Panc1 (cell line): Measurements from ENCODE around the gene COPS4. TPM values are rescaled to one million over a fixed set of nuclear protein-coding genes. Genes with fewer than 3 reads are reported as not detected.
"Not testable (repeated sequence)": the region's sequence is repeated elsewhere in the genome, so short reads cannot be mapped to it uniquely, and the experiment has no call there.

Source experiments
- ATAC-seq: fragments of 200-7000 bp; cut with Tn5 transposase; 2 replicates; pipeline ENCODE4 v1.9.1; 2020; ENCODE audit warnings: mild to moderate bottlenecking, moderate library complexity
- Bru-seq: library from RNA; stranded (reverse); fragments of 400-500 nt; gene quantifications from one replicate; lab custom pipeline; 2021; lab: Mats Ljungman, UMichigan
- BruChase-seq, 2 experiments: library from RNA; stranded (reverse); fragments of 400-500 nt; gene quantifications; one replicate each; lab custom pipeline; 2021; lab: Mats Ljungman, UMichigan
- BruUV-seq: library from RNA; stranded (reverse); fragments of 400-500 nt; replicated peaks from 2 replicates; lab custom pipeline; 2021; lab: Mats Ljungman, UMichigan
- CTCF ChIA-PET: fragments of 300-600 bp; sonication (Branson Sonifier 250); formaldehyde crosslinking; loops from one replicate; lab custom pipeline; 2022; ENCODE audit warnings: antibody characterized with exemption; lab: Charles Lee
- POLR2A ChIA-PET: fragments of 300-600 bp; sonication (Branson Sonifier 250); formaldehyde crosslinking; loops from one replicate; lab custom pipeline; 2022; ENCODE audit warnings: antibody characterized with exemption; lab: Charles Lee
- DNase-seq: peaks from one replicate; pipeline ENCODE4 v3.0.0-alpha.2; 2010; ENCODE audit warnings: low read depth, low spot score
- H3K27ac ChIP-seq: 2 replicates; pipeline ENCODE4 v1.5.1; 2011; ENCODE audit warnings: mild to moderate bottlenecking, low read length, inconsistent platforms
- H3K27me3 ChIP-seq: fragments of 200-500 bp; sonication (Bioruptor generic); 2 replicates; pipeline ENCODE4 v1.6.0; 2014; ENCODE audit warnings: low read length, inconsistent platforms; ENCODE audit not compliant: control insufficient read depth, insufficient read depth
- H3K36me3 ChIP-seq: fragments of 200-500 bp; sonication (Bioruptor generic); 2 replicates; pipeline ENCODE4 v1.5.1; 2014; ENCODE audit warnings: inconsistent platforms, mild to moderate bottlenecking, low read length, moderate library complexity; ENCODE audit not compliant: control insufficient read depth, insufficient read depth
- H3K4me1 ChIP-seq: 2 replicates; pipeline ENCODE4 v1.5.1; 2011; ENCODE audit warnings: inconsistent platforms, mild to moderate bottlenecking, low read length, moderate library complexity; ENCODE audit not compliant: control insufficient read depth, insufficient read depth
- H3K4me3 ChIP-seq, 2 experiments: 2 replicates each; pipeline ENCODE4 v1.5.1; 2011 to 2012; ENCODE audit warnings: low read depth in 2 of 2, low read length in 2 of 2, mild to moderate bottlenecking in 2 of 2, inconsistent platforms in 1 of 2, moderate library complexity in 1 of 2
- H3K9me3 ChIP-seq: fragments of 200-500 bp; sonication (Bioruptor generic); 2 replicates; pipeline ENCODE4 v1.5.1; 2014; ENCODE audit warnings: low read depth, mild to moderate bottlenecking, inconsistent platforms, low read length, moderate library complexity; ENCODE audit not compliant: control insufficient read depth, insufficient read depth
- POLR2AphosphoS5 ChIP-seq: IDR thresholded peaks from 2 replicates; pipeline ENCODE4 v1.6.1; 2012; ENCODE audit warnings: mild to moderate bottlenecking, low read depth, low read length, moderate library complexity
- SIN3A ChIP-seq: IDR thresholded peaks from 2 replicates; pipeline ENCODE4 v1.6.1; 2012; ENCODE audit warnings: low read depth, mild to moderate bottlenecking, low read length, moderate library complexity, borderline replicate concordance; ENCODE audit not compliant: insufficient read depth
- TCF7L2 ChIP-seq: IDR thresholded peaks from 2 replicates; pipeline ENCODE4 v1.6.1; 2011; ENCODE audit warnings: mild to moderate bottlenecking, low read depth, low read length, inconsistent platforms
- in situ Hi-C: cut with HindIII; loops from 2 replicates; pipeline ENCODE4 v1.10.0; 2016; ENCODE audit warnings: low sequenced_read_pairs, low pct_unique_long_range_greater_than_20kb
- intact Hi-C: fragments of 100-400 bp; cut with micrococcal nuclease; formaldehyde crosslinking; loops from one replicate; pipeline ENCODE4 v1.10.0; 2022; ENCODE audit not compliant: unreplicated experiment
- long read RNA-seq: library from polyadenylated mRNA; unstranded; transcript quantifications from one replicate; pipeline ENCODE4 v2.0.0, GENCODE V29; 2021; ENCODE audit not compliant: unreplicated experiment
- polyA plus RNA-seq: library from polyadenylated mRNA; unstranded; fragments of >200 nt; gene quantifications from one replicate; pipeline ENCODE4 v1.2.1, GENCODE V29; 2012; ENCODE audit warnings: missing spikeins; ENCODE audit not compliant: insufficient read length
- total RNA-seq: library from RNA; stranded (reverse); gene quantifications from one replicate; pipeline ENCODE4 v1.2.1, GENCODE V29; 2021; ENCODE audit not compliant: unreplicated experiment
- TF ChIP-seq, protein P1 (sequence below): fragments of 450-650 bp; IDR thresholded peaks from 2 replicates; pipeline ENCODE4 v1.5.1; 2017; ENCODE audit warnings: mild to moderate bottlenecking
- TF ChIP-seq, protein P2 (sequence below), 2 experiments: IDR thresholded peaks; 2 replicates each; pipeline ENCODE4 v1.6.1; 2011 to 2012; ENCODE audit warnings: low read depth in 2 of 2, control low read depth in 1 of 2, low read length in 1 of 2, mild to moderate bottlenecking in 1 of 2, moderate library complexity in 1 of 2; ENCODE audit not compliant: insufficient read depth in 1 of 2

The COPS4 gene
- total RNA-seq: 23.7 TPM
- polyA plus RNA-seq: 26.8 TPM
- percentile 65 among the genes with signal in this experiment for Bru-seq, nascent RNA
- BruChase-seq, experiment 1, labeled RNA remaining after a 2-hour chase: percentile 63 among the genes with signal in this experiment
- percentile 72 among the genes with signal in this experiment for BruChase-seq, experiment 2, labeled RNA remaining after a 6-hour chase
- long read RNA-seq, transcript COPS4-201 (10 exons, 1,744 nt): major isoform, 48 of 65 reads
- long read RNA-seq, partial matches to known transcripts: 0 of 65 reads
- long read RNA-seq, other reads (novel, unspliced or antisense): 17 of 65 reads

DNA sequence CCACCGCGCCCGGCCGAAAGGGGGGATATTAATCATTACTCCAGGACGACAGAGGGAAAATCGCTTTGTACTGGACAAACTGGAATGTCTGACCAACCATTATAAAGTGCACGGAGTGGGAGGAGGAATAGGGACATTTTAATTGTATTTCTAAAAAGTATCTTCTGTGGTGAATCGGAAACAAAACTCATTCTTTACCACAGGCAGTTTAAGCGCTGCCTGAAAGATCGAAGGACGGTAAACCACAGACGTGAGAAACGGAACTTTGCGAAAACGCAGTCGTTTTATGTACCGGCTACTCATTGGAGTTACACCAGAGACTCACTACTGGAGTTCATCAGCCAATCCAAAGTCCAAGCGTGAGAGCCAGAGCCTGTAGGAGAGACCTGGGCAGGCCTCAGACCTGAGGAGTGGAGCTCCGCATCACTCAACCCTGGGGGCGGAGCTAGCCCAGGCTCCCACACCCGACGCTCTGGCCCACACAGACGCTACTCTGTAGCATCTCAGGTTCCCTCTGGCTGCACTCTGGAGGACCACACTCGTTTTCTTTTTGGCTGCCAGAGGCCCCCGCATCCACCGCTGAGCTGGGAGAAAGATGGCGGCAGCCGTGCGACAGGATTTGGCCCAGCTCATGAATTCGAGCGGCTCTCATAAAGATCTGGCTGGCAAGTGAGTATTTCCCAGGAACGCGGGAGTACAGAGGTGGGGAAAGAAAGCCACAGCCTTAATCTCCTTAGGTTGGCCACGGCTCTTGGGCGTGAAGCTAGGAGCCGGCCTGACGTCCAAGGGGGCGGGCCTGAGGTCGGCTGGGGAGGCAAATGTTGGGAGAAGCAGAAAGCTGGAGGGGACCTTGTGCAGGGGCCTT is at the start of gene COPS4:
Gene COPS4 (plus strand): TSS at position 554 of the 865 bp plus-strand sequence. CDS start 42 bp downstream, at position 596.
- intact Hi-C loops: no loop called here
- no peaks in the 10 kb centered on the region for H3K9me3 ChIP-seq
- TF ChIP-seq, protein P1, sequence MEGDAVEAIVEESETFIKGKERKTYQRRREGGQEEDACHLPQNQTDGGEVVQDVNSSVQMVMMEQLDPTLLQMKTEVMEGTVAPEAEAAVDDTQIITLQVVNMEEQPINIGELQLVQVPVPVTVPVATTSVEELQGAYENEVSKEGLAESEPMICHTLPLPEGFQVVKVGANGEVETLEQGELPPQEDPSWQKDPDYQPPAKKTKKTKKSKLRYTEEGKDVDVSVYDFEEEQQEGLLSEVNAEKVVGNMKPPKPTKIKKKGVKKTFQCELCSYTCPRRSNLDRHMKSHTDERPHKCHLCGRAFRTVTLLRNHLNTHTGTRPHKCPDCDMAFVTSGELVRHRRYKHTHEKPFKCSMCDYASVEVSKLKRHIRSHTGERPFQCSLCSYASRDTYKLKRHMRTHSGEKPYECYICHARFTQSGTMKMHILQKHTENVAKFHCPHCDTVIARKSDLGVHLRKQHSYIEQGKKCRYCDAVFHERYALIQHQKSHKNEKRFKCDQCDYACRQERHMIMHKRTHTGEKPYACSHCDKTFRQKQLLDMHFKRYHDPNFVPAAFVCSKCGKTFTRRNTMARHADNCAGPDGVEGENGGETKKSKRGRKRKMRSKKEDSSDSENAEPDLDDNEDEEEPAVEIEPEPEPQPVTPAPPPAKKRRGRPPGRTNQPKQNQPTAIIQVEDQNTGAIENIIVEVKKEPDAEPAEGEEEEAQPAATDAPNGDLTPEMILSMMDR: no peak
- TF ChIP-seq, protein P2, sequence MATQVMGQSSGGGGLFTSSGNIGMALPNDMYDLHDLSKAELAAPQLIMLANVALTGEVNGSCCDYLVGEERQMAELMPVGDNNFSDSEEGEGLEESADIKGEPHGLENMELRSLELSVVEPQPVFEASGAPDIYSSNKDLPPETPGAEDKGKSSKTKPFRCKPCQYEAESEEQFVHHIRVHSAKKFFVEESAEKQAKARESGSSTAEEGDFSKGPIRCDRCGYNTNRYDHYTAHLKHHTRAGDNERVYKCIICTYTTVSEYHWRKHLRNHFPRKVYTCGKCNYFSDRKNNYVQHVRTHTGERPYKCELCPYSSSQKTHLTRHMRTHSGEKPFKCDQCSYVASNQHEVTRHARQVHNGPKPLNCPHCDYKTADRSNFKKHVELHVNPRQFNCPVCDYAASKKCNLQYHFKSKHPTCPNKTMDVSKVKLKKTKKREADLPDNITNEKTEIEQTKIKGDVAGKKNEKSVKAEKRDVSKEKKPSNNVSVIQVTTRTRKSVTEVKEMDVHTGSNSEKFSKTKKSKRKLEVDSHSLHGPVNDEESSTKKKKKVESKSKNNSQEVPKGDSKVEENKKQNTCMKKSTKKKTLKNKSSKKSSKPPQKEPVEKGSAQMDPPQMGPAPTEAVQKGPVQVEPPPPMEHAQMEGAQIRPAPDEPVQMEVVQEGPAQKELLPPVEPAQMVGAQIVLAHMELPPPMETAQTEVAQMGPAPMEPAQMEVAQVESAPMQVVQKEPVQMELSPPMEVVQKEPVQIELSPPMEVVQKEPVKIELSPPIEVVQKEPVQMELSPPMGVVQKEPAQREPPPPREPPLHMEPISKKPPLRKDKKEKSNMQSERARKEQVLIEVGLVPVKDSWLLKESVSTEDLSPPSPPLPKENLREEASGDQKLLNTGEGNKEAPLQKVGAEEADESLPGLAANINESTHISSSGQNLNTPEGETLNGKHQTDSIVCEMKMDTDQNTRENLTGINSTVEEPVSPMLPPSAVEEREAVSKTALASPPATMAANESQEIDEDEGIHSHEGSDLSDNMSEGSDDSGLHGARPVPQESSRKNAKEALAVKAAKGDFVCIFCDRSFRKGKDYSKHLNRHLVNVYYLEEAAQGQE (IDR thresholded peaks at IDR 0.05; ENCODE audit: insufficient read depth in 1 of 2, low read depth in 2 of 2, low read length in 1 of 2): no peak
- TF ChIP-seq SIN3A (0 out of 2 replicates have a peak, but pooled peaks have one; percentile 63), POLR2AphosphoS5 (peak; percentile 83), TCF7L2 (peak; percentile 75)
- DNase-seq (peak; percentile 99), ATAC-seq (peak; percentile 99)
- in situ Hi-C loops: no loop called here
- H3K27me3 ChIP-seq: no peaks in the 10 kb centered on the region
- peak within 1 kb of the TSS; percentile 93 for H3K27ac ChIP-seq
- ChIA-PET CTCF (interaction anchor here (0.7 to 0.8 kb wide), 2 partner anchors 22 to 287 kb away, joined by 6 to 14 read pairs; no protein-coding TSS in a partner anchor), POLR2A (interaction anchor here (0.5 to 1.3 kb wide), 8 partner anchors 17 to 1777 kb away, joined by 3 to 19 read pairs (median 9); no protein-coding TSS in a partner anchor)
- peaks cover 16% of the 10 kb centered on the region for H3K4me1 ChIP-seq
- BruUV-seq: no TSS peak
- peaks cover 5% of the 10 kb centered on the region; the same call in 1 of the 2 replicates for H3K36me3 ChIP-seq
- peak within 1 kb of the TSS; percentile 86 to 91 for H3K4me3 ChIP-seq

GRCh38 chr4:82987519-82987918 is 47.5 kb upstream of the COPS4 start:
- H3K27ac ChIP-seq, ATAC-seq, DNase-seq, H3K9me3 ChIP-seq, H3K36me3 ChIP-seq, POLR2A ChIA-PET, CTCF ChIA-PET, in situ Hi-C loops, H3K4me3 ChIP-seq, H3K27me3 ChIP-seq, H3K4me1 ChIP-seq, intact Hi-C loops, BruUV-seq: not testable (repeated sequence)
